Measurements from ENCODE around the gene TAPBP. TPM values are rescaled to one million over a fixed set of nuclear protein-coding genes. Genes with fewer than 3 reads are reported as not detected.
"Not testable (repeated sequence)": the region's sequence is repeated elsewhere in the genome, so short reads cannot be mapped to it uniquely, and the experiment has no call there.

The TAPBP gene
- total RNA-seq, 1 donor from 2014 or later = 63.5 TPM

GRCh38 chr6:33275795-33276580, 37.9 kb downstream of the TAPBP start:
- ATAC-seq = not testable (repeated sequence)

- ATAC-seq = no peak
These were observed 39.7 kb downstream of the TAPBP start for GRCh38 chr6:33273924-33274902.

GRCh38 chr6:33273129-33273923, 40.6 kb downstream of the TAPBP start:
- ATAC-seq = no peak

- peak; percentile 1 for ATAC-seq
These were observed 41.4 kb downstream of the TAPBP start for GRCh38 chr6:33272275-33273128.

GRCh38 chr6:33271468-33272274, 42.2 kb downstream of the TAPBP start, which contains the start of the genes RPS18 and VPS52:
Gene RPS18, plus strand, starts transcription at chr6:33272075. Its CDS starts 45 bp downstream, at chr6:33272120.
Gene VPS52, minus strand, starts transcription at chr6:33271876. Its CDS starts 201 bp downstream, at chr6:33271675.
- peak; percentile 86 for ATAC-seq

GRCh38 chr6:33271117-33271467, 42.8 kb downstream of the TAPBP start:
- ATAC-seq = peak; percentile 22

GRCh38 chr6:33264015-33264414, 49.9 kb downstream of the TAPBP start:
- ATAC-seq = no peak

- ATAC-seq = not testable (repeated sequence)
These were observed 51.4 kb downstream of the TAPBP start for GRCh38 chr6:33262490-33262889.

GRCh38 chr6:33259032-33259431, 54.8 kb downstream of the TAPBP start:
- no peak for ATAC-seq

- no peak for ATAC-seq
These were observed 59.3 kb downstream of the TAPBP start for GRCh38 chr6:33254591-33254990.

GRCh38 chr6:33252759-33253158, 61.1 kb downstream of the TAPBP start:
- ATAC-seq = no peak

- no peak for ATAC-seq
These were observed 62.4 kb downstream of the TAPBP start for GRCh38 chr6:33251395-33252012.

- no peak for ATAC-seq
These were observed 63.1 kb downstream of the TAPBP start for GRCh38 chr6:33250731-33251130.

GRCh38 chr6:33249732-33250630, 63.9 kb downstream of the TAPBP start:
- peak; percentile 1 for ATAC-seq
